Lung (tissue), 12 donors: ENCODE measurements around the gene HS6ST1. TPM values are rescaled to one million over a fixed set of nuclear protein-coding genes. Genes with fewer than 3 reads are reported as not detected.

Source experiments
- ATAC-seq: fragments of 200-7000 bp; cut with Tn5 transposase; one replicate; pipeline ENCODE4 v1.9.1; 2020; ENCODE audit warnings: moderate number of reproducible peaks; ENCODE audit not compliant: insufficient read depth, low FRiP score
- DNase-seq, 3 donors: peaks; one replicate each; pipeline ENCODE4 v3.0.0-alpha.2; 2013 to 2017
- H3K27ac ChIP-seq, 2 donors: one replicate each; pipeline ENCODE4 v1.5.1; 2013; ENCODE audit warnings: mild to moderate bottlenecking in 2 of 2, moderate library complexity in 2 of 2, control low read depth in 1 of 2, inconsistent platforms in 1 of 2, low read depth in 1 of 2, low read length in 1 of 2
- H3K27me3 ChIP-seq, 3 donors: one replicate each; pipeline ENCODE4 v1.5.1; 2013; ENCODE audit warnings: low read length in 2 of 3; ENCODE audit not compliant: control insufficient read depth in 3 of 3, insufficient read depth in 3 of 3
- H3K36me3 ChIP-seq, 4 donors: one replicate each; pipeline ENCODE4 v1.5.1; 2013; ENCODE audit warnings: low read length in 4 of 4, mild to moderate bottlenecking in 1 of 4, moderate library complexity in 1 of 4; ENCODE audit not compliant: control insufficient read depth in 4 of 4, insufficient read depth in 4 of 4
- H3K4me1 ChIP-seq, 5 donors: one replicate each; pipeline ENCODE4 v1.5.1; 2013; ENCODE audit warnings: low read length in 5 of 5, mild to moderate bottlenecking in 2 of 5, moderate library complexity in 1 of 5; ENCODE audit not compliant: control insufficient read depth in 5 of 5, insufficient read depth in 5 of 5
- H3K4me3 ChIP-seq: one replicate; pipeline ENCODE4 v1.5.1; 2013; ENCODE audit warnings: mild to moderate bottlenecking, control low read depth, moderate library complexity
- H3K9ac ChIP-seq, 2 donors: one replicate each; pipeline ENCODE4 v1.5.1; 2013; ENCODE audit warnings: low read length in 2 of 2, control low read depth in 1 of 2; ENCODE audit not compliant: insufficient read depth in 1 of 2
- H3K9me3 ChIP-seq, 4 donors: one replicate each; pipeline ENCODE4 v1.5.1; 2013; ENCODE audit warnings: low read length in 3 of 4, mild to moderate bottlenecking in 1 of 4, moderate library complexity in 1 of 4; ENCODE audit not compliant: control insufficient read depth in 4 of 4, insufficient read depth in 3 of 4
- CTCF ChIP-seq: IDR thresholded peaks from 2 replicates; pipeline ENCODE4 v1.5.1; 2012; ENCODE audit warnings: mild to moderate bottlenecking; ENCODE audit errors: control extremely low read depth, extremely low read depth
- WGBS, 2 donors: extraction: QIAGEN DNeasy Blood & Tissue Kit; methylation state at CpG; one replicate each; pipeline ENCODE4 v1.1.7; 2013; 5-methylcytosine and 5-hydroxymethylcytosine counted together
- polyA plus RNA-seq, 2 donors: library from polyadenylated mRNA; stranded (reverse); fragments of 200-250 nt; gene quantifications; one replicate each; pipeline ENCODE4 v1.2.1, GENCODE V29; 2013
- total RNA-seq, 2 donors: library from RNA; depleted of rRNA in 1 of 2; stranded (reverse); fragments of >200 nt in 1 of 2; gene quantifications; one replicate each; pipeline ENCODE4 v1.2.1, GENCODE V29; 2014 to 2021
- donor health status: control.
- donor health status: control.
- donor health status: Bipolar disorder and iron deficiency.
- donor health status: healthy.
- donor health status: DM: yes; HTN: yes; CAD: no.

HS6ST1 gene
- total and polyA plus RNA-seq, 4 donors = 15.1 to 37.7 (median 29.1) TPM

GRCh38 chr2:128275498-128276045, 43.1 kb downstream of the HS6ST1 start:
- Histone ChIP-seq H3K27ac (no peak overlapping the region), H3K9ac (no peak overlapping the region), H3K9me3 (peaks cover 0 to 7% (median 3%) of the 10 kb centered on the region in 4 donors), H3K4me3 (no peak overlapping the region), H3K36me3 (peaks cover 0 to 36% (median 10%) of the 10 kb centered on the region in 4 donors), H3K27me3 (no peaks in the 10 kb centered on the region), H3K4me1 (peaks cover 0 to 12% (median 0%) of the 10 kb centered on the region in 5 donors)
- no peak for TF ChIP-seq CTCF
- ATAC-seq (no peak), DNase-seq (peak in 1 of 3 donors; percentile 34)
- 91 to 92% methylated on average over 14 of the region's 14 CpGs for WGBS, 2 donors

- H3K4me3 ChIP-seq = no peak overlapping the region
- no peak overlapping the region for H3K9ac ChIP-seq
- peaks cover 0 to 7% (median 3%) of the 10 kb centered on the region in 4 donors for H3K9me3 ChIP-seq
- ATAC-seq (no peak), DNase-seq (no peak)
- peaks cover 0 to 13% (median 5%) of the 10 kb centered on the region in 5 donors for H3K4me1 ChIP-seq
- no peak for TF ChIP-seq CTCF
- 98% methylated on average over 6 of the region's 6 CpGs for WGBS, 2 donors
- no peaks in the 10 kb centered on the region for H3K27me3 ChIP-seq
- H3K36me3 ChIP-seq = peaks cover 0 to 32% (median 10%) of the 10 kb centered on the region in 4 donors
- H3K27ac ChIP-seq = no peak overlapping the region
These were observed 44.5 kb downstream of the HS6ST1 start for GRCh38 chr2:128274218-128274617.

GRCh38 chr2:128273469-128274081, 45.1 kb downstream of the HS6ST1 start:
- no peak overlapping the region for H3K4me3 ChIP-seq
- DNase-seq (no peak), ATAC-seq (no peak)
- no peak overlapping the region for H3K27ac ChIP-seq
- H3K9ac ChIP-seq = no peak overlapping the region
- peaks cover 0 to 13% (median 5%) of the 10 kb centered on the region in 5 donors for H3K4me1 ChIP-seq
- no peaks in the 10 kb centered on the region for H3K27me3 ChIP-seq
- H3K9me3 ChIP-seq = peaks cover 0 to 7% (median 3%) of the 10 kb centered on the region in 4 donors
- peaks cover 0 to 32% (median 10%) of the 10 kb centered on the region in 4 donors for H3K36me3 ChIP-seq
- WGBS, 2 donors = 88% methylated on average over 16 of the region's 16 CpGs
- no peak for TF ChIP-seq CTCF
